ENCODE measurements around the gene CNTN4.

Gene CNTN4

GRCh38 chr3:2851361-2851760 is 752.7 kb downstream of the CNTN4 start:
- no peak for TF ChIP-seq CTCF (IDR thresholded peaks at IDR 0.05; ENCODE audit: low read depth, low read length)
- H3K4me3 ChIP-seq (ENCODE audit: low read depth, low read length) = no peak overlapping the region

- no peak overlapping the region for H3K4me3 ChIP-seq (ENCODE audit: low read depth, low read length)
- TF ChIP-seq CTCF (IDR thresholded peaks at IDR 0.05; ENCODE audit: low read depth, low read length) = no peak
These were observed 753.2 kb downstream of the CNTN4 start for GRCh38 chr3:2851835-2852234.

GRCh38 chr3:2853651-2854050 is 755.0 kb downstream of the CNTN4 start:
- no peak overlapping the region for H3K4me3 ChIP-seq (ENCODE audit: low read depth, low read length)
- no peak for TF ChIP-seq CTCF (IDR thresholded peaks at IDR 0.05; ENCODE audit: low read depth, low read length)

- H3K4me3 ChIP-seq (ENCODE audit: low read depth, low read length) = no peak overlapping the region
- no peak for TF ChIP-seq CTCF (IDR thresholded peaks at IDR 0.05; ENCODE audit: low read depth, low read length)
These were observed 757.8 kb downstream of the CNTN4 start for GRCh38 chr3:2856138-2857133.

GRCh38 chr3:2860626-2861025 is 762.0 kb downstream of the CNTN4 start:
- TF ChIP-seq CTCF (IDR thresholded peaks at IDR 0.05; ENCODE audit: low read depth, low read length) = no peak
- no peak overlapping the region for H3K4me3 ChIP-seq (ENCODE audit: low read depth, low read length)

GRCh38 chr3:2861120-2861519 is 762.5 kb downstream of the CNTN4 start:
- no peak overlapping the region for H3K4me3 ChIP-seq (ENCODE audit: low read depth, low read length)
- no peak for TF ChIP-seq CTCF (IDR thresholded peaks at IDR 0.05; ENCODE audit: low read depth, low read length)

GRCh38 chr3:2861920-2862319 is 763.3 kb downstream of the CNTN4 start:
- H3K4me3 ChIP-seq (ENCODE audit: low read depth, low read length) = no peak overlapping the region
- no peak for TF ChIP-seq CTCF (IDR thresholded peaks at IDR 0.05; ENCODE audit: low read depth, low read length)

Data from WI38 (cell line).